GM12891 (cell line): Measurements from ENCODE around the gene SMIM3.
A peak's percentile ranks its signal among the peaks of the same experiment; 100 is the strongest.

ENCODE experiments used
- DNase-seq: peaks from one replicate; pipeline ENCODE4 v3.0.0; 2011; ENCODE audit warnings: low spot score; ENCODE audit not compliant: insufficient read length
- FAIRE-seq: peaks from 2 replicates; lab custom pipeline; 2011; peaks lifted over from hg19 to GRCh38; lab: Jason Lieb, UNC
- PAX5 ChIP-seq: IDR thresholded peaks from 2 replicates; pipeline ENCODE4 v1.6.1; 2011; ENCODE audit warnings: low read length, moderate library complexity, mild to moderate bottlenecking; ENCODE audit not compliant: insufficient read depth, severe bottlenecking
- POLR2A ChIP-seq: IDR thresholded peaks from 2 replicates; pipeline ENCODE4 v1.6.1; 2011; ENCODE audit warnings: low read depth, low read length, control low read depth
- POLR2AphosphoS5 ChIP-seq: IDR thresholded peaks from 2 replicates; pipeline ENCODE4 v1.6.1; 2011; ENCODE audit warnings: low read depth, low read length, control low read depth
- POU2F2 ChIP-seq: IDR thresholded peaks from 2 replicates; pipeline ENCODE4 v1.6.1; 2011; ENCODE audit warnings: low read depth, mild to moderate bottlenecking, control low read depth, low read length, moderate library complexity
- SPI1 ChIP-seq: IDR thresholded peaks from 2 replicates; pipeline ENCODE4 v1.6.1; 2011; ENCODE audit warnings: low read depth, low read length, control low read depth
- TAF1 ChIP-seq: IDR thresholded peaks from 2 replicates; pipeline ENCODE4 v1.6.1; 2011; ENCODE audit warnings: low read depth, low read length, control low read depth

The SMIM3 gene

GRCh38 chr5:150751096-150751891, 27.3 kb upstream of the SMIM3 start:
- TF ChIP-seq SPI1 = 0 out of 2 replicates have a peak, but pooled peaks have one; percentile 15
- TF ChIP-seq PAX5 = no peak
- no peak for DNase-seq
- no peak for FAIRE-seq

DNA sequence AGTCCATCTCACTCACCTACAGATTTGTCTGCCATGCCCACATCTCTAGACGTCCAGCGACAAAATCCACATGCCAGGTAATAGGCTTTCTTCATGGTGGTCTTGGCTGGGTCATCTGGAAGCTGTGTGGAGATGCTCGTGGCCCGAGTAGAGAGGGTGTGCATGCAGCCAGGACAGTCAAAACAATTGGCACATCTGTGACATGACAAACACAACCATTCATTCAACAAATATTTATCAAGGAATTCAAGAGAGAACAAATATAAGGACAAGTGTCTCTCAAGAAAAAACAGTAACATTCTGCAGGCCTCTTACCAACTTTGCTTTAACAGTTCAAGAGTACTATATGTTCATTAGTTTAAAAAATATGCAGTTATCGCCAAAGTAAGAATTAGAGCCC, 25.1 kb upstream of the SMIM3 start:
- DNase-seq = no peak
- FAIRE-seq = no peak
- TF ChIP-seq POLR2AphosphoS5 = no peak
- no peak for TF ChIP-seq PAX5
- TF ChIP-seq POLR2A = no peak
- no peak for TF ChIP-seq POU2F2
- TF ChIP-seq TAF1 = no peak
- TF ChIP-seq SPI1 = no peak

DNA sequence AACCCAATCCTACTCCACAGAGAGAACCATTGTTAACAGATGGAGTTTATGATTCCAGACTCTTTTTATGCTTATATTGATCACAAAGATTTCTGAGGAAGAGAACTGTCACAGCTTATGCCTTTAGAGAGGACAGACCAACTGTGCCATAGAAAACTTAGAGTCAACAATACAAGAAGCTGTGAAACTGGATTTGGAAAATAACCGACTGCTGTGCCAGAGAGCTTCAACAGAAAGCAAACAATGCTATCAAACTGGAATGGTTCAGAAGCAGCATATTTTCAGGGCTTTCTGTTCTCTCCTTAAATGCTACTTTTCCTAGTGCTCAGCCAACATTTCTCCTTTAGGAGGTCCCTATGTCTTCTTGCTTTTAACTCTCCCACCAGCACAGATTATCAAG, 24.7 kb upstream of the SMIM3 start:
- TF ChIP-seq SPI1 (no peak), POLR2A (no peak), POU2F2 (no peak), TAF1 (no peak), POLR2AphosphoS5 (no peak), PAX5 (no peak)
- FAIRE-seq (no peak), DNase-seq (no peak)

DNA sequence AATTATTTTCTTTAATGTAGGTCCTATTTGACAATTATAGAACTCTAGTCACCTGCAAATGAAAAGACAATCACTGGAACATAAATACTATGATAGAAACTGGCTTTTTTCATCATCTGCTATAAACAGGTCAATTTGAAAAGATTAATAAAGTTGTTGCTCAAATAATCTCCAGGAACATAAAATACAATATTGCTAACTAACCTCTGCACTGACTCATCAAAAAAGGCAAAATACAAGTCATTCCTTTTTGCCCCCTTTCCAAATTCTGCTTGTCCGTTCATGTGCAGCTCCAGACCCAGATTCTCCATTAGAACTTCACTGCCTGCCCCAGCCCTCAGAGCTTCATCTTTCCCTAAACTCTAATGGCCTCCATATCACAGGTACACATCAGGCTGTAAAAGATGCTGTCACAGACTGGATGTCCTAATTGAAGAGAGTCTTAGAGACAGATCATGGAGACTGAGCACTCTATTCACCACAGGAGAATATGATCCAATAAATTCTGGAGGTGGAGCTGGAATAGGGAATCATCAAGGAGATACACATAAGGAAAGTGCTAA, 21.4 kb upstream of the SMIM3 start:
- FAIRE-seq (no peak), DNase-seq (no peak)
- no peak for TF ChIP-seq POLR2A
- no peak for TF ChIP-seq TAF1
- TF ChIP-seq PAX5 = no peak
- no peak for TF ChIP-seq SPI1
- TF ChIP-seq POU2F2 = no peak
- TF ChIP-seq POLR2AphosphoS5 = no peak

DNA sequence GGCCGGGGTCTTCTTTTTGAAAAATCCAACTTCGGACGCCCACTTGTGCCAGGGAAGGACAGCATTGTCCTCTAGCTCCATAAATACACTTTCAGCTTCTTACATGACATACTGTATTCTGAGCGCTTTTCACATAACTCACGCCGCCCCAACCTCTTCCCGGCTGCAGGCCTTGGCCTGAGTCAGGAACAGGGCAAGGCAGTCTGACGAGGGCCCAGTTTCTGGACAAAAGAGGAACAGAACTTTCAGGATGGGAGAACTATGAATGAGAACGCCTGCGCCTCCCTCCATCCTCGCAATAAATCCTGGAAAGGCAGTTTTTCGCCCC, 20.4 kb upstream of the SMIM3 start:
- DNase-seq = no peak
- TF ChIP-seq POU2F2 (no peak), SPI1 (no peak), PAX5 (no peak), TAF1 (no peak), POLR2AphosphoS5 (no peak), POLR2A (no peak)
- FAIRE-seq = no peak

- peak; percentile 99 for FAIRE-seq
- TF ChIP-seq POLR2AphosphoS5 = peak; percentile 86
- TF ChIP-seq SPI1 = peak; percentile 25; the same call in 1 of the 2 replicates
- peak; percentile 78 for TF ChIP-seq POLR2A
- TF ChIP-seq POU2F2 = no peak; the same call in 1 of the 2 replicates
- TF ChIP-seq PAX5 = no peak
- TF ChIP-seq TAF1 = peak; percentile 93
- DNase-seq = peak; percentile 64
Measured at GRCh38 chr5:150758531-150759333, 19.8 kb upstream of the SMIM3 start, which contains the start of gene DCTN4. DCTN4 (minus strand) TSS chr5:150759017; CDS start chr5:150758993, 24 bp downstream.

DNA sequence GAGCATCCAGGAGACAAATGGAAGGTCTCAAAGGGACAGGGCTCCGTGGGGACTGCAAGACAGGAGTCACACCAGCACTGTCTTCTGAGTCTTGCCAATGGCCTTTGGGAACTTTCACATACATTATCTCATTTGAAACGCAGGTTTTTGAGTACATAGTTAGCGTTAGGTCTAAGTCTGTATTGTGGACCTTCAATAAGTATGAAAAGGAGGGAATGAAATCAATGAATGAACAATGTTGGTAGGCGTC, 19.3 kb upstream of the SMIM3 start:
- FAIRE-seq = no peak
- DNase-seq = no peak
- TF ChIP-seq POU2F2 = no peak
- no peak for TF ChIP-seq SPI1
- no peak for TF ChIP-seq PAX5
- TF ChIP-seq POLR2AphosphoS5 = no peak
- TF ChIP-seq TAF1 = no peak
- TF ChIP-seq POLR2A = no peak

DNA sequence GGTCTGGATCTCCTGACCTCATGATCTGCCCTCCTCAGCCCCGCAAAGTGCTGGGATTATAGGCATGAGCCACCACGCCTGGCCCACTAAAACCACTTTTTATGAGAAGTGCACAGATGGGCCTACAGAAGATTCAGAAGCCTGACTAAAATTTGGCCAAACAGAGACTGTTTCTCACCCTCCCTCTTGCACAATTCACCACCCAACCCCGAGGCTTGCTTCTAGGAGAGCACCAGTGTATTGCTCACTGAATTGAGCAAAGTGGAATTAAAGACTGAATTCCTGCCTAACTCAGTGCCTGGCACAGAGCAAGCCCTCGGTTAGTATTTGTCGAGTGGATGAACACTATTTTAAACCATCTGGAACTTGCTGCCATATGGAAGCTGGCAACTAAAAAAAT, 16.3 kb upstream of the SMIM3 start:
- TF ChIP-seq POLR2AphosphoS5 (no peak), POLR2A (no peak), TAF1 (no peak), SPI1 (no peak), PAX5 (no peak), POU2F2 (no peak)
- DNase-seq = no peak
- FAIRE-seq = no peak

- no peak for FAIRE-seq
- no peak for DNase-seq
- TF ChIP-seq POLR2A = no peak
- no peak for TF ChIP-seq PAX5
- TF ChIP-seq POLR2AphosphoS5 = no peak
- TF ChIP-seq POU2F2 = no peak
- TF ChIP-seq TAF1 = no peak
- no peak for TF ChIP-seq SPI1
Measured at GRCh38 chr5:150763023-150763769, 15.4 kb upstream of the SMIM3 start.
